Cardiac muscle cell (in vitro differentiated cells and primary cell): ENCODE results near the gene HEATR3. TPM values are rescaled to one million over a fixed set of nuclear protein-coding genes. Genes with fewer than 3 reads are reported as not detected.

Experiments
- DNase-seq, 2 donors: peaks; one replicate each; pipeline versions ENCODE4 v3.0.0 to v3.0.0-alpha.2; 2010 to 2017; ENCODE audit warnings: low read depth in 1 of 2, low spot score in 1 of 2
- H3K27ac ChIP-seq: fragments of 200-600 bp; sonication (generic); 2 replicates; pipeline ENCODE4 v1.5.1; 2016
- H3K27me3 ChIP-seq: fragments of 200-600 bp; sonication (generic); 2 replicates; pipeline ENCODE4 v1.6.0; 2016; ENCODE audit warnings: control low read depth
- H3K36me3 ChIP-seq: fragments of 200-600 bp; sonication (generic); 2 replicates; pipeline ENCODE4 v1.5.1; 2016; ENCODE audit warnings: control low read depth
- H3K4me1 ChIP-seq: fragments of 200-600 bp; sonication (generic); 2 replicates; pipeline ENCODE4 v1.8.1; 2017; ENCODE audit warnings: low read depth, mild to moderate bottlenecking, mixed run types
- H3K4me3 ChIP-seq: fragments of 200-600 bp; sonication (generic); 2 replicates; pipeline ENCODE4 v1.5.1; 2016; ENCODE audit warnings: mild to moderate bottlenecking
- H3K9me3 ChIP-seq: fragments of 200-600 bp; sonication (generic); 2 replicates; pipeline ENCODE4 v1.5.1; 2017; ENCODE audit warnings: low read depth, mild to moderate bottlenecking, control low read depth
- polyA plus RNA-seq: library from polyadenylated mRNA; unstranded; fragments of >200 nt; fragmentation: Nextera tagmentation; extraction: Ambion mirVana; gene quantifications from 2 replicates; pipeline ENCODE4 v1.2.1, GENCODE V29; 2016
- total RNA-seq: library from RNA; depleted of rRNA; stranded (reverse); fragments of >200 nt; gene quantifications from 2 replicates; pipeline ENCODE4 v1.2.3, GENCODE V29; 2016
- TF ChIP-seq, protein P1 (sequence below): IDR thresholded peaks from 2 replicates; pipeline ENCODE4 v1.5.1; 2012; ENCODE audit warnings: low read depth, mild to moderate bottlenecking, low read length

Gene HEATR3
- total and polyA plus RNA-seq, 2 experiments from 2014 or later = 10.7 to 23.9 TPM

DNA sequence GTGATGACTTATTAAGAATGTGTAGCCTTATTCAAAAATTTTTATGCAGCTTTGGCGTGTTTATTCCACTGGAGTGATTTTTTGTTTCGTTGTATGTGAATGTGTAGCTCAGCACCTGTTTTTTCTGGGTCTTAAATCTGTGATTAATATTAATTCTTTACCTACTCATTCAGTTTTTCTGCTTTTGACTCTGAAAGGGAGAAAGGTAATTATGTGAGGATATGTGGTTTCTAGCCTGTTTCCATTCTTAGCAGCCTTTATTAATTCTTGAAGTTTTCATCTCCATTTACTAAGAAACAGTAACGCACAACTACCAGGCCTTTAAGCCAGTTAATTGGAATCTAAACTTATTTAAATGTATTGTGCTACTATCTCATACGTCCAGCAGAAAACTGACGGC is 7.0 kb downstream of the HEATR3 start:
- Histone ChIP-seq H3K4me1 (peaks cover 6% of the 10 kb centered on the region), H3K9me3 (no peaks in the 10 kb centered on the region), H3K4me3 (no peak overlapping the region), H3K36me3 (peaks cover 3% of the 10 kb centered on the region), H3K27me3 (no peaks in the 10 kb centered on the region), H3K27ac (no peak overlapping the region)
- no peak for DNase-seq
- TF ChIP-seq, protein P1, sequence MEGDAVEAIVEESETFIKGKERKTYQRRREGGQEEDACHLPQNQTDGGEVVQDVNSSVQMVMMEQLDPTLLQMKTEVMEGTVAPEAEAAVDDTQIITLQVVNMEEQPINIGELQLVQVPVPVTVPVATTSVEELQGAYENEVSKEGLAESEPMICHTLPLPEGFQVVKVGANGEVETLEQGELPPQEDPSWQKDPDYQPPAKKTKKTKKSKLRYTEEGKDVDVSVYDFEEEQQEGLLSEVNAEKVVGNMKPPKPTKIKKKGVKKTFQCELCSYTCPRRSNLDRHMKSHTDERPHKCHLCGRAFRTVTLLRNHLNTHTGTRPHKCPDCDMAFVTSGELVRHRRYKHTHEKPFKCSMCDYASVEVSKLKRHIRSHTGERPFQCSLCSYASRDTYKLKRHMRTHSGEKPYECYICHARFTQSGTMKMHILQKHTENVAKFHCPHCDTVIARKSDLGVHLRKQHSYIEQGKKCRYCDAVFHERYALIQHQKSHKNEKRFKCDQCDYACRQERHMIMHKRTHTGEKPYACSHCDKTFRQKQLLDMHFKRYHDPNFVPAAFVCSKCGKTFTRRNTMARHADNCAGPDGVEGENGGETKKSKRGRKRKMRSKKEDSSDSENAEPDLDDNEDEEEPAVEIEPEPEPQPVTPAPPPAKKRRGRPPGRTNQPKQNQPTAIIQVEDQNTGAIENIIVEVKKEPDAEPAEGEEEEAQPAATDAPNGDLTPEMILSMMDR = no peak

DNA sequence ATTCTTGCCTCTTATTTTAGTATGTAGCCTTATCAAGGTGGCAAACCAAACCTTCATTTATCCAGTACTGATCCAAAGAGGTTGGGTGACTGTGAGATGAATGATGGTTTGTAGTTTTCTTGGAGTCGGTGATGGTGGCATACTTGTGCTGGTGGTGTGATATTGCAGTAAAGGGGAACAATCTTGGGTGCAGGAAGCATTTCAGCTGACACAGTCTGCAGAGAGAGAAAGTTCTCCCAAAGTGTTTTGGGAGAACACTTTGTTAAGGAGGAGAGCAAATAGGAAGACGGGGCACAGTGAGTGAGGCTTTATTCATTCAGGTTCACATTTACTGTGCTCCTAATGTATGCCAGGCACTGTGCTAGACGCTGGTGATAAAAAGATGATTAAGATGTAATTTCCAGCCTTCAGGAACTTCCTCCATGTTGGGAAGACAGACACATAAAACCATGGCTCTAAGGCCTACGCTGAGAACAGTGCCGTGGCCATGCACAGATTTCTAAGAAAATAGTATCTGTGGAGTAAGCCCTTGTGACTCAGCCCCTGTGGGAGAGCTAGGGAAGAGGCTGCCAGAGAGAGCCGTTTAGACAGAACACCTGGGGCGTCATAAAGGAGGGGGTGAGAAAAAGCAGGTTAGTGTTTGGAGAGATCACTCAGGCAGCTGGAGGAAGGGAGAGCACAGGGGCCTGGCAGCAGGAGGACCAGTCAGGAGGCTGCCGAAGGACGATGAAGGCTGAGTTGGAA is 13.8 kb downstream of the HEATR3 start:
- H3K27ac ChIP-seq = no peak overlapping the region
- DNase-seq = no peak
- H3K4me3 ChIP-seq = no peak overlapping the region
- H3K9me3 ChIP-seq = no peaks in the 10 kb centered on the region
- H3K36me3 ChIP-seq = peaks cover 14% of the 10 kb centered on the region
- H3K4me1 ChIP-seq = no peaks in the 10 kb centered on the region
- no peaks in the 10 kb centered on the region for H3K27me3 ChIP-seq
- TF ChIP-seq, protein P1 = no peak

DNA sequence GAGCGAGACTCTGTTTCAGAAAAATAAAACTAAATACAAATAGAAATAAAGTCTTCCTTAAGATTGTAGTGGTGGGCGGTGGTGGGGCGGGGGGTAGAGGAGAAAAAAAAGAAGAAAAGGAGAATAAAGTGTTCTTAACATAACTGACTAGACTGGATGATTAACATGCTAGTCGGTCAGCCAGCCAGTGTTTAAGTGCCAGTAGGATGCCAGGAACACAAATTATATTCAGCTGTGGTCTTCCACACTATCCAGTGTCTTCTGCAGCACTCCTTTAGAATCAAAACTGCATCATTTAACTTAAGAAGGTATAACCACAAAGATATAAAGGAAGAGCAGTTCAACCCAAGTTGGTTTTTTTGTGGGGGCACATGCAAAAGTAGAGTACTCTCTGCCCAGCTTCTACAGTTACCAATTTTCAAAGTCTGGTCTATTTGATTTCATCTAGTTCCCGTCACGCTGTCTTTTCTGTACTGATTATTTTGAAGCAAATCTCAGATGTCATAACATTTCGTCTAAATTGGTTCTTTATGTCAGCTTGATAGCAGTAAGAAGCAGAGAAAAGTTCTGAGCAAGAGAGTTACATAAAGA is 15.8 kb downstream of the HEATR3 start:
- Histone ChIP-seq H3K9me3 (no peaks in the 10 kb centered on the region), H3K27ac (no peak overlapping the region), H3K36me3 (peaks cover 30% of the 10 kb centered on the region), H3K4me1 (no peaks in the 10 kb centered on the region), H3K27me3 (no peaks in the 10 kb centered on the region), H3K4me3 (no peak overlapping the region)
- TF ChIP-seq, protein P1 = no peak
- DNase-seq = no peak

DNA sequence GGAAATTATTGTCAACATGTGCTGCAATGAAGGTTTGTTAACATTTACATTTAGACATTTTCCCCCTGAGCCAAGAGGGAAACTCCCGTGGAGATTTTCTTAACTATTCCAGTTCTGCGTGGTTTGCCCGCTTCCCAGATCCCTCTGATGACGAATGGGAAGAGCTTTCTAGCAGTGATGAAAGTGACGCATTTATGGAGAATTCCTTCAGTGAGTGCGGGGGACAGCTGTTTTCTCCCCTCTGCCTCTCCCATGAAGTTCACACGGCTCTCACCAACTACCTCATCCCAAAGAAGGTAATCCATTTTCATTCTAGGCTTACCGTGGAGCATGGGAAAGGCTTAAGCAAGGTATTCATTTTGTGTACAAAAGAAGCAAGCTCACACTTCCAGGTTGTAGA is 18.2 kb downstream of the HEATR3 start:
- TF ChIP-seq, protein P1 = no peak
- DNase-seq = no peak
- Histone ChIP-seq H3K4me1 (no peaks in the 10 kb centered on the region), H3K36me3 (peaks cover 36% of the 10 kb centered on the region), H3K27ac (no peak overlapping the region), H3K9me3 (no peaks in the 10 kb centered on the region), H3K27me3 (no peaks in the 10 kb centered on the region), H3K4me3 (no peak overlapping the region)

DNA sequence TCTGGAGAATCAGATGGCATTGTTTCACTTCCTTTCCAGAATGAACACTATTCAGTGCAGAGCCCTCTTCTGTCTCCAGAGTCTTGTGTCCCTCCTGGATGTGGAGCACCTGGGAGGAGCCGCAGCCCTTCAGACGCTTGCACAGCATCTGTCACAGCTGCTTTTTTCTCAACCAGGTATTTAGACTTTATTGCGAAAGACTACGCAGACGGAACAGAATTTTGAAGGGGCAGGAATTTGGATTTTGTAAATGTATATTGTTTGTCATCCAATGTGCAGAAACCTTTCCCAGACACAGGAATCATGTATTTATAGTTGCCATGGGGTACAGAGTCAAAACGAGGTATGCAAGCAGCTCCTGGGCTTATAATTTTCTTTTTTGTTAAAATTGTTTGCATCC is 20.4 kb downstream of the HEATR3 start:
- Histone ChIP-seq H3K36me3 (peaks cover 38% of the 10 kb centered on the region), H3K27ac (no peak overlapping the region), H3K9me3 (no peaks in the 10 kb centered on the region), H3K4me3 (no peak overlapping the region), H3K4me1 (no peaks in the 10 kb centered on the region), H3K27me3 (no peaks in the 10 kb centered on the region)
- TF ChIP-seq, protein P1 = no peak
- no peak for DNase-seq
